ENCODE measurements around the gene DUSP2. TPM values are rescaled to one million over a fixed set of nuclear protein-coding genes. Genes with fewer than 3 reads are reported as not detected.

Gene DUSP2
- total and polyA plus RNA-seq, 9 of the 15 experiments (the other 6 are each of a cell fraction or from before 2014, with no cell fraction given): 0.04 to 0.18 TPM; not detected in 7

- TF ChIP-seq RCOR1 (IDR thresholded peaks at IDR 0.05; ENCODE audit: borderline replicate concordance in 1 of 2, low read depth in 2 of 2, low read length in 2 of 2) (0 out of 4 replicates have a peak, but pooled peaks of 1 of the 2 experiments have one; percentile 30), SMC3 (conservative IDR thresholded peaks at IDR 0.05; ENCODE audit: insufficient read depth, low read depth, low read length) (peak; percentile 96), ZNF668 (CRISPR knock-in tag; IDR thresholded peaks at IDR 0.05) (no peak), NR2C1 (IDR thresholded peaks at IDR 0.05) (peak; percentile 9; the same call in 1 of the 2 replicates), NR2C1 (tag; IDR thresholded peaks at IDR 0.05) (no peak), RAD21 (CRISPR knock-in tag; conservative IDR thresholded peaks at IDR 0.05 in 1 of 2, IDR thresholded peaks at IDR 0.05 in 1 of 2) (peak; percentile 89 to 91), YY1 (IDR thresholded peaks at IDR 0.05; ENCODE audit: borderline replicate concordance in 1 of 3, control insufficient read depth in 1 of 3, extremely low read depth in 1 of 3, insufficient read depth in 3 of 3, insufficient read length in 1 of 3, insufficient replicate concordance in 2 of 3, low read depth in 1 of 3, low read length in 2 of 3) (peak in 1 of 3 experiments; percentile 37), MNT (conservative IDR thresholded peaks at IDR 0.05) (0 out of 4 replicates have a peak, but pooled peaks of 1 of the 2 experiments have one; percentile 17), TOE1 (IDR thresholded peaks at IDR 0.05; ENCODE audit: borderline replicate concordance) (peak; percentile 33; the same call in 1 of the 2 replicates), TOE1 (CRISPR knock-in tag; IDR thresholded peaks at IDR 0.05; ENCODE audit: borderline replicate concordance, low read depth) (no peak), ZNF133 (CRISPR knock-in tag; IDR thresholded peaks at IDR 0.05) (no peak), CBFA2T2 (conservative IDR thresholded peaks at IDR 0.05) (peak; percentile 48), GATAD2B (IDR thresholded peaks at IDR 0.05; ENCODE audit: borderline replicate concordance) (0 out of 2 replicates have a peak, but pooled peaks have one; percentile 24), KLF16 (IDR thresholded peaks at IDR 0.05) (peak; percentile 42; the same call in 1 of the 2 replicates), CREB3 (tag; conservative IDR thresholded peaks at IDR 0.05; ENCODE audit: low read depth) (no peak)
These were observed 29.3 kb upstream of the DUSP2 start (continued) for GRCh38 chr2:96174251-96175144.

Data from K562 (cell line).